Putamen (tissue), 1 donor: ENCODE measurements around the gene CCDC73.
A peak's percentile ranks its signal among the peaks of the same experiment; 100 is the strongest.

Experiments used
- DNase-seq: peaks from one replicate; pipeline ENCODE4 v3.0.0-alpha.2; 2016; ENCODE audit warnings: low spot score

CCDC73 gene

GRCh38 chr11:32584921-32585320 is 209.5 kb downstream of the CCDC73 start:
- no peak for DNase-seq

- DNase-seq = peak; percentile 94
Observed at GRCh38 chr11:32583459-32584271, 210.8 kb downstream of the CCDC73 start, which contains the start of gene EIF3M. Gene EIF3M (plus strand): TSS chr11:32583831. CDS start chr11:32583888, 57 bp downstream.

- DNase-seq = no peak
Observed at GRCh38 chr11:32581556-32581955, 212.9 kb downstream of the CCDC73 start.

GRCh38 chr11:32580967-32581366 is 213.5 kb downstream of the CCDC73 start:
- no peak for DNase-seq

GRCh38 chr11:32576456-32576855 is 218.0 kb downstream of the CCDC73 start:
- DNase-seq = no peak

- no peak for DNase-seq
Observed at GRCh38 chr11:32575070-32575469, 219.4 kb downstream of the CCDC73 start.

- no peak for DNase-seq
Observed at GRCh38 chr11:32574421-32574820, 220.0 kb downstream of the CCDC73 start.

- DNase-seq = no peak
Observed at GRCh38 chr11:32573228-32573627, 221.2 kb downstream of the CCDC73 start.

GRCh38 chr11:32571039-32571438 is 223.4 kb downstream of the CCDC73 start:
- no peak for DNase-seq

- no peak for DNase-seq
Observed at GRCh38 chr11:32569313-32569881, 225.1 kb downstream of the CCDC73 start.

GRCh38 chr11:32567154-32567553 is 227.3 kb downstream of the CCDC73 start:
- DNase-seq = no peak

GRCh38 chr11:32566517-32566916 is 227.9 kb downstream of the CCDC73 start:
- DNase-seq = no peak

- no peak for DNase-seq
Observed at GRCh38 chr11:32563600-32563959, 230.9 kb downstream of the CCDC73 start.

GRCh38 chr11:32562839-32563599 is 231.4 kb downstream of the CCDC73 start:
- DNase-seq = no peak

- no peak for DNase-seq
Observed at GRCh38 chr11:32561835-32562234, 232.6 kb downstream of the CCDC73 start.

- DNase-seq = no peak
Observed at GRCh38 chr11:32555895-32556294, 238.6 kb downstream of the CCDC73 start.

GRCh38 chr11:32555091-32555490 is 239.4 kb downstream of the CCDC73 start:
- DNase-seq = no peak
